ENCODE results near the gene ZBTB8B.

ZBTB8B gene

GRCh38 chr1:32489774-32490454 lies 25.0 kb downstream of the ZBTB8B start:
- Histone ChIP-seq H3K4me2 (ENCODE audit: low read length) (no peak overlapping the region), H3K9ac (no peak overlapping the region), H3K4me3 (ENCODE audit: low read depth, low read length) (no peak overlapping the region), H2AFZ (no peak overlapping the region), H3K4me1 (no peaks in the 10 kb centered on the region), H3K27me3 (ENCODE audit: control insufficient read depth, insufficient read depth, low read length) (no peaks in the 10 kb centered on the region), H3K27ac (no peak overlapping the region), H3K36me3 (ENCODE audit: control insufficient read depth, insufficient read depth, low read length) (no peaks in the 10 kb centered on the region), H3K9me3 (ENCODE audit: control insufficient read depth, low read length) (no peaks in the 10 kb centered on the region), H3K79me2 (no peaks in the 10 kb centered on the region)
- TF ChIP-seq CTCF (IDR thresholded peaks at IDR 0.05): no peak

- Histone ChIP-seq H3K79me2 (no peaks in the 10 kb centered on the region), H3K36me3 (ENCODE audit: control insufficient read depth, insufficient read depth, low read length) (no peaks in the 10 kb centered on the region), H3K27me3 (ENCODE audit: control insufficient read depth, insufficient read depth, low read length) (no peaks in the 10 kb centered on the region), H3K9ac (no peak overlapping the region), H2AFZ (no peak overlapping the region), H3K27ac (no peak overlapping the region), H3K9me3 (ENCODE audit: control insufficient read depth, low read length) (no peaks in the 10 kb centered on the region), H3K4me3 (ENCODE audit: low read depth, low read length) (no peak overlapping the region), H3K4me1 (no peaks in the 10 kb centered on the region), H3K4me2 (ENCODE audit: low read length) (no peak overlapping the region)
- TF ChIP-seq CTCF (IDR thresholded peaks at IDR 0.05): no peak
These were observed 26.5 kb downstream of the ZBTB8B start for GRCh38 chr1:32491386-32491785.

- TF ChIP-seq CTCF (IDR thresholded peaks at IDR 0.05): no peak
- H3K9ac ChIP-seq: no peak overlapping the region
- no peaks in the 10 kb centered on the region for H3K36me3 ChIP-seq (ENCODE audit: control insufficient read depth, insufficient read depth, low read length)
- no peak overlapping the region for H3K4me2 ChIP-seq (ENCODE audit: low read length)
- H2AFZ ChIP-seq: no peak overlapping the region
- no peaks in the 10 kb centered on the region for H3K79me2 ChIP-seq
- H3K9me3 ChIP-seq (ENCODE audit: control insufficient read depth, low read length): no peaks in the 10 kb centered on the region
- no peak overlapping the region for H3K4me3 ChIP-seq (ENCODE audit: low read depth, low read length)
- H3K27me3 ChIP-seq (ENCODE audit: control insufficient read depth, insufficient read depth, low read length): no peaks in the 10 kb centered on the region
- H3K27ac ChIP-seq: no peak overlapping the region
- no peaks in the 10 kb centered on the region for H3K4me1 ChIP-seq
These were observed 29.3 kb downstream of the ZBTB8B start for GRCh38 chr1:32494196-32494595.

GRCh38 chr1:32494711-32495337 lies 30.0 kb downstream of the ZBTB8B start:
- Histone ChIP-seq H3K27ac (no peak overlapping the region), H3K9ac (no peak overlapping the region), H3K9me3 (ENCODE audit: control insufficient read depth, low read length) (no peaks in the 10 kb centered on the region), H3K4me2 (ENCODE audit: low read length) (no peak overlapping the region), H3K27me3 (ENCODE audit: control insufficient read depth, insufficient read depth, low read length) (no peaks in the 10 kb centered on the region), H3K4me3 (ENCODE audit: low read depth, low read length) (no peak overlapping the region), H3K36me3 (ENCODE audit: control insufficient read depth, insufficient read depth, low read length) (no peaks in the 10 kb centered on the region), H3K79me2 (no peaks in the 10 kb centered on the region), H2AFZ (no peak overlapping the region), H3K4me1 (no peaks in the 10 kb centered on the region)
- no peak for TF ChIP-seq CTCF (IDR thresholded peaks at IDR 0.05)

GRCh38 chr1:32496127-32496526 lies 31.3 kb downstream of the ZBTB8B start:
- H3K9me3 ChIP-seq (ENCODE audit: control insufficient read depth, low read length): no peaks in the 10 kb centered on the region
- H3K79me2 ChIP-seq: no peaks in the 10 kb centered on the region
- no peaks in the 10 kb centered on the region for H3K4me1 ChIP-seq
- no peak overlapping the region for H3K4me3 ChIP-seq (ENCODE audit: low read depth, low read length)
- no peak overlapping the region for H3K4me2 ChIP-seq (ENCODE audit: low read length)
- H3K27me3 ChIP-seq (ENCODE audit: control insufficient read depth, insufficient read depth, low read length): no peaks in the 10 kb centered on the region
- no peaks in the 10 kb centered on the region for H3K36me3 ChIP-seq (ENCODE audit: control insufficient read depth, insufficient read depth, low read length)
- H3K27ac ChIP-seq: no peak overlapping the region
- TF ChIP-seq CTCF (IDR thresholded peaks at IDR 0.05): no peak
- no peak overlapping the region for H3K9ac ChIP-seq
- peak overlapping the region; percentile 40 for H2AFZ ChIP-seq

Data from parathyroid adenoma (tissue), 2 donors.